ENCODE measurements around the gene PATJ.

Gene PATJ

DNA sequence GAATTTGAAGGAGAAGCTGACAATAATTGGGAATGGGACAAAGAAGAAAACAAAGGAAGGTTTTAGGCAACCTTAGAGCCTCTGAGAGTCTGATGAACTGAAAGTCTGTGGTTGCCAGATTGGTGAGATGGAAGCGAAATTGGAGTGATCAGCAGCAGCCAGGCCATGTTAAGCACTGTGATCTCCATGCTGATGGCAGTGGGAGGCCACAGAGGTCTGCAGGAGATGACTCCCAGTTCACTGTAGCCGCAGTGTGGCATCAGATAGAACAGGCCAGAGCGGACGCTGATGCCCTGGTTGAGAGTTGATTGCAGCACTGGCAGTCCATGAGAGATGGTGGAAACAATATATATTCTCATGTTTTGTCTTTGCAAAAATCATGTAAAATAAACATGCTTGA lies 314.9 kb downstream of the PATJ start:
- no peak for DNase-seq

DNA sequence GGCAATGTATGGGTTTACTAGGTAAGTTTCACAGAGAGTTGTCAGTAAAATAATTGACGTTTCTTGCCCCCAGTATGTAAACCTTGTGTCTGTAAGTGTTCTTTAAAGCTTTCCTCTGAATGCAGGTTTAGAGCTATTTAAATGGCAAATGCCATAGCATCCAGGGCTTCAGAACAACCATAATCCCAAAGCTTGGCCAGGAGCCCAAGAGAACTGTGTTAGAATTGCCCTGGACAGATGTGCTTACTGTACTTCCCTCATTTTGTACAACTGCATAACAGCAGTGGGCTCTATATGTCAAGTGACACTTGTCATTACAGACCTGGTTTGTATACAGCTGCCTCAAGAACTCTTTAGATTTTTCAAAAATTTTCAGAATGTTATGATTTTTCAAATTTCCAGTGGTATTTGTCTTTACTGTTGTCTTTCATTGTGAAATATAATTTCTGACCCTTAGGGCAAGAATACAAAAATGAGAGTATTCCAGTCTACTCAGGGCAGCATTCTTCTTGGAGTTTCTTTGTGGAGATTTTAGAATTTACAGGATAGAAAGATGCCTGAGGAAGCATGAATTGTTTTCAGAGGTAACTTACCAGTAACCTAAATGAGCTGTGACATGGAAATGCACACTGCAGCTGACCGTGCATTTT lies 315.5 kb downstream of the PATJ start:
- no peak for DNase-seq

DNA sequence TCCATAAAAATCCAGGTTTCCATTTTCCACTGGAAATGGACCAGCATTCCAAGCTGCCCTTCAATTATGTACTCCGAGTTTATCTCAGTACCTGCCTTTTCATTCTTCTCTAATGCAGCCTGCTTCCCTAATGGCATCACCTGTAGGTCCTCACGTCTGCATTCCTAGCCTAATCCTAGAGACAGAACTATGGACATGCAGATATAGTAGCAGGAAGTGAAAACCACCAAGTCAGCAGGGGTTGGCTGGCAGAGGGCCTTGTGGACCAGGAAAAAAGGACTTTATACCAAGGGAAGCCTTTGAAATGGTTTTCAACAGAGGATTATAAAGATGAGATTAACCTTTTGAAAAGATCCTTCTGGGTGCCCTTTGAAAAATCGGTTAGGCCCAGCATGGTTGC lies 316.7 kb downstream of the PATJ start:
- DNase-seq: no peak

DNA sequence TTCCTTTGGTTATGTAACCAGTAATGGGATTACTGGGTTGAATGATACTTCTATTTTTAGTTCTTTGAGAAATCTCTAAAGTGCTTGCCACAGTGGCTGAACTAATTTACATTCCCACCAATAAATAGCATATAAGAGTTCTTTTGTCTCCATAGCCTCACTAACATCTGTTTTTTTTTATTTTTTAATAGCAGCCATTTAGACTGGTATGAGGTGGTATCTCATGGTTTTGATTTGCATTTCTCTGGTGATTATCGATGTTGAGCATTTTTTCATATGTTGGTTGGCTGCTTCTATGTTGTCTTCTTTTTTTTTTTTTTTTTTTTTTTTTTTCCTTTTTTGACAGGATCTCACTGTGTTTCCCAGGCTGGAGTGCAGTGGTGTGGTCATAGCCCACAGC lies 319.8 kb downstream of the PATJ start:
- no peak for DNase-seq

DNA sequence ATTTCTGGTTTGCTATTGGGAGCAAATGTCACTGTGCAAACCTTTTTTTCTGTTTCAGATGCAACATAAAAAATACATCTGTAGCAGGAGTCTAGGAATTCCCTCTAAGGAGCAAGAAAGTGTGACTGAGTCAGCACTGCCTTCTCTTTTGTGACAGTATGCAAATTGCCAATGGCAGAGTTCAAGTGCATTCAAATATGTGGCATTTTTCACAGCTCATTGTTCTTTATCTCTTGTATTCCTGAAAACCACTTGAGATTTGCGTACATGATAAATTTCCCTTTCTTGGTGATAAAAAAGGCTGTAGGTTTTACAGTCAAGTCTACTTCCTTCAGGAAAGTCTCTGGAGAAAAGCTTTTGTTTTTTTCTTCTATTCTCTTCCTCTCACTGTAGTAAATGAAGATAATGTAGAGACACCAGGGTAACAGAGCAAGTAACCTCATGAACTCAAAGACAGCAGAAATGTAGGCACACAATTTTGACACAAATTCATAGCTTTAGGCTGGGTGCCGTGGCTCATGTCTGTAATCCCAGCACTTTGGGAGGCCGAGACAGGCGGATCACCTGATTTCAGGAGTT lies 322.6 kb downstream of the PATJ start:
- no peak for DNase-seq

DNA sequence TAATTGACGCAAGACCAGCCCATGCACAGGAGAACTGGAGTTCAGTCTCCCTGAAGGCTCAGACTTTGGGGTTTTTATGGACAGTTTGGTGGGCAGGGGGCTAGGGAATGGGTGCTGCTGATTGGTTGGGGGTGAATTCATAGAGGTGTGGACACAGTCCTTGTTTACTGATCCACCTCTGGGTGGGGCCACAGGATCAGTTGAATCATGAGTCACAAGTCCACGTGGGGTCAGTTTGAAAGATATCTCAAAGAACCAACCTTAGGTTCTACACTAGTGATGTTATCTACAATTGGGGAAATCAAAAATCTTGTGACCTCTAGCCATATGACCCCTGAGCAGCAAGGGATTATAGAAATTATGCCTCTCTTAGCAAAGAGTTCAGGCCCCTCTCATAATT lies 324.4 kb downstream of the PATJ start:
- no peak for DNase-seq

DNA sequence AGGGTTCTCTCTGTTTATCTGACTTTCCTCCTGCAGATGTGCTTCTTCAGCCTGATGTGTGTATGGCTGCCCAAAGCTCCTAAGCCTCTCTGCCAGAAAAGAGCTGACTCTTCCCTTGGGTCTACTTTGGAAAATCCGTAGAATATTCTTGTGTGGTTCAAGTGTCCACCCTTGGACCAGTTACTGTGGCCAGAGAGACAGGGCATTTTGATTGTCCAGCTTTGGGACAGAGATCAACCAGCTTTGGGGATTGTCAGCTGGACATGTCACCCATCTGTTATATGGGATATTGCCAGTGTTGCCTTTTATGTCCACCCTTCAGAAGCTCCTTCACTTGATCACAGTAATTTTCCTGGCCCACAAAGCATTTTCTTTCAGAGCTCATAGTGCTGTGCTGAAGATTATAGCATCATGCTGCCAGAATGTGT lies 326.1 kb downstream of the PATJ start:
- DNase-seq: no peak

DNA sequence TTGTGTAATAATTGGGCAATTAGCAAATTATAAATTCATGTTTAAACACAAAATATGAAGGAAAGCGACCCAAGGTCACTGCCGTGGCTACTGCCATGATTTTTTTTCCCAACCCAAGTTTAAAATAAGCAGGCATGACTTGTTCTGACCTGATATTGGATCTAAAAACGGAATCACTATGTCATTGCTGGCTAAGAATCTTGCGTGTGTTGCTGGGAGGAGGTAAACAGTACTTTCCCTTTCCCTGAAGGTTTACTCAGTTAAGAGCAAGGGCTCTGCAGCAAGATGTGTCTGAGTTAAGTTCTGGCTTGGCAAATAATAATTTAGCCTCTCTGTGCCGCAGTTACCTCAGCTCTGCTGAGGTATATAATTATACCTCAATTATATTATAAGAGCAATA lies 326.7 kb downstream of the PATJ start:
- no peak for DNase-seq

DNA sequence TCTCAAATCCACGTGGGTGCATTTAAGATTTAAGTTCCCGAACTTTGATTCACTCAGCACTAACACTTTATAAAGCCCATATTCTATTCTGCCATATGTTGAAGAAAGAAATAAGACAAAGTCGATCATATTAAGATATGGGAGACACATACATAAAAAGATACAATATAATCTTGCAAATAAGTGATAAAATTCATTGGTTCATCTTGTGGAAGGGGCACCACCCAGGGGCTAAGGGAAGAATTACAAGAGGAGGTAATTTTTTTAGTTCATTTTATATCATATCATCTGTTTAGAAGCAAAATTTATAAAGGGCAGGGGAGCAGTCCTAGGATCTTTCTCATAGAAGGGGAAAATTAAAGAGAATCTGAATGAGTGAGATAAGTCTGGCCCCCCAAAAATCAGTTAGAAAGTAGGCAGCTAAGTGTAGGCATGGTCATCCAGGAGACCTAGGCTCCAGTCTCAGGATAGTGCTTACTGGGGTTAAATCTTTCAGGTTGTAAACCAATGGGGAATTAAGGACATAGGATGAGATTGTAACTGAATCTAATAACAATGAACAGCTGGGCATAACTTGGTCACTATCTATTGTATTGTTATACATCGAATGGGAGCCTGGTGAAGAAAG lies 328.2 kb downstream of the PATJ start:
- no peak for DNase-seq

DNA sequence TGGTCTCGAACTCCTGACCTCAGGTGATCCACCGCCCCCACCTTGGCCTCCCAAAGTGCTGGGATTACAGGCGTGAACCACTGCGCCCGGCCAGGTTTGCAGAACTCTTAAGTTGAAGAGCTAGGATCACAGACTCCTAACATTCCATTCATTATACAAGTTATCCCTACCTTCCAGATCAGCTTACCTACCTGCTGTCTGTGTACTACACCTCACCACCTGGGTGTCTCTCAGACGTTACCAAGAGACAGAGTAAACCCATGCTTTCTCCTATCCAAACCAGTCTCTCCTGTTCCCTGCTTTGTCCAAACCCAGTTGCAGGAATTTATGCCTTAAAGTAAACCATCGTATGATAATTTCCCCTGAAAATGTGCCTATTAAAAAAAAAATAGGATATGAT lies 329.4 kb downstream of the PATJ start:
- no peak for DNase-seq

DNA sequence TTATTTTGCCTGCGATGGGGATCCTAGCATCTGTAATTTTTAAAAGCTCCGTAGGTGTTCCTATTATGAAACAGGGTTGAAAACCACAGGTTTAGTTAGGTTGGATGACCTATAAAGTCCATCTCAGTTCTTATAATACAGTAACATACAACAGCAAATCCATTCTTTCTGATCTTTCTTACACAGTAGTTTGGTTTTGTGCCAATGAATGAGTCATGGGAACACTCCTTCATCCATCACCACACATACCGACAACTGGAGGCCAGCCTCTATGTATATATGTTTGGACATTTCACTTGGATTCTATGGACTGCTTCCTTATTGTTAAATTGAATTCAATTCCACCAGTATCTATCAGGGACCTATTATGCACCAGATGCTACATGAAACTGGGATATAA lies 334.0 kb downstream of the PATJ start:
- DNase-seq: no peak

DNA sequence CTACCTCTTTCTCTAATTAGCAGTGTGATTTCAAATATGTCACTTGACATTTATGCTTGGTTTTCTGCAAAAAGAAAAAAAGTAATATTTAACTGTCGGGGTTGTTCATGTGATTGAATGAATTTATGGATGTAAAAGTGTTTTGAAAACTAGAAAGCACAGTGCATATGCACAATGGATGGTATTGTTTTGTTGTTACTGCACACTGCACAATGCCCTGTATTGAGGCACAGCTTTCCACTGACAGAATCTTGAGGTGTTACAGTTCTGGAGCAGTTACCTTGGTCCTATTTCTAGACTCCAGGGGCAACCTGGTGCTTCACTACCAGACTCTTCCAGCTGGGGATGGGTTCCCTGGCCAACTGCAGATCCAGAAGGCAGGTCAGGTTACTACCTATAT lies 335.5 kb downstream of the PATJ start:
- no peak for DNase-seq

DNA sequence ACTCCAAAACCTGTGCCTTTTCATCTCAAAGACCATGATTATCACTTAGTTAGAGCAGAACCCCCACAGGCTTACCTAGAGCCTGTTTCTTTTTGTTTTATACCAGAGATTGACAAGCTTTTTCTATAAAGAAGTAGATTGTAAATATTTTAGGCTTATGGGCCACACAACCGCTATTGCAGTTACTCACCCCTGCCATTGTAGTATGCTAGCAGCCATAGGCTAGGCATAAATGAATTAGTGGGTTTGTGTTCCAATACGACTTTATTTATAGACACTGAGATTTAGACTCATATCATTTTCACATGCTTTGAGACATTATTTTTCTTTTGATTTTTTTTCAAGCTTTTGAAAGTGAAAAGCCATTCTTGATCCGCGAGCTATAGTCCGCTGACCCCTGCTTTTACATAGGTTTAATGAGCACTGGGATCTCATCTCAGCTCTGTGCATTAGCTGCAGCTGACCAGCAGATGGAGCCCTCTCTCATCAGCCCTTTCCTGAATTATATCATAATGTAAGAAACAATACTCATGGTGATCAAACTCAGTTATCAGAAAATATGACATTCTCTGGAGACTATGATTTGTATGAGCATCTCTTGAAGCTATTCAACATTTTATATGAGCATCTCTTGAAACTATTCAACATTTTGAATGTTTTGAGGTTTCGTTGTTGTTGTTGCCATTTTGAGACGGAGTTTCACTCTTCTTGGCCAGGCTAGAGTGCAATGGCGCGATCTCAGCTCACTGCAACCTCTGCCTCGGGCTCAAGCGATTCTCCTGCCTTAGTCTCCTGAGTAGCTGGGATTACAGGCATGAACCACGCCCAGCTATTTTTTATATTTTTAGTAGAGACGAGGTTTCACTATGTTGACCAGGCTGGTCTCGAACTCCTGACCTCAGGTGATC lies 340.4 kb downstream of the PATJ start:
- DNase-seq: no peak

DNA sequence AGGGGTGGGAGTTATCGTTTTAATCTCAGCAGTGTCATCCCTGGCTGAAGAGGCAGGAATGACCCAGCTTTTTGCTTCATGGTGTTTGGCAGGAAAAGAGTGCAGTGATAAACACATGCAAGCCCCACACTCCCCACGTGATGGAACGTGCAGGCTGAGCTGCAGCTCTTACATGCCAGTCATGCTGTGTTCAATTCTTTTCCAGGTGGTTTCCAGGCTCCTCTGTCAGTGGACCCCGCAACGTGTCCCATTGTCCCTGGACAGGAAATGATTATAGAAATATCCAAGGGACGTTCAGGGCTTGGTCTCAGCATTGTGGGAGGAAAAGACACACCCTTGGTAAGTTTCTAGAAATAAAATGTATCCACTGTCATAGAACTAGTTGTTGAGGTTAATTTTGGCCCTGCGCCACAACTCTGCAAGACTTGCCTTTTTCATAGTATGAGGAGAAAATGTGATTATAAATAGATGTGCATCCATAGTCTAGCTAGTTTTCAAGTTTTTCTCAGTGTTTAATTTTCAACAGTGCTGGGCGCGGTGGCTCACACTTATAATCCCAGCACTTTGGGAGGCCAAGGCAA lies 342.1 kb downstream of the PATJ start:
- DNase-seq: no peak

DNA sequence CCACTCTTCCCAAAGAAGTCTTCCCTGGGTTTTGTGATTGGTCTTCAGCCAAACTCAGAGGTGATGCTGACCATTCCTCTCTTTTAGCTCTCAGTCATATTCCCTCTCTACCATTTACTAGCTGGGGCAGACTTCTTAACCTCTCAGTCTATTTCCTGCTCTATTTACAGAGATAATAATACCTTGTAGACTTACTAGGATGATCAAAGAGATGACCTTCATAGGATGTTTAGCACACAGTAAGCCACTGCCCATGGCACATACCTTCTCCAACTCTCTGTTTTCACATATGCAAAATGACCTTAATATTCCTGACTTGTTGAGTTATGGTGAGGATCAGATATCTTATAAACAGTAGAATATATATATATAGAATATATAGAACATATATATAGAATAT lies 346.2 kb downstream of the PATJ start:
- DNase-seq: no peak

DNA sequence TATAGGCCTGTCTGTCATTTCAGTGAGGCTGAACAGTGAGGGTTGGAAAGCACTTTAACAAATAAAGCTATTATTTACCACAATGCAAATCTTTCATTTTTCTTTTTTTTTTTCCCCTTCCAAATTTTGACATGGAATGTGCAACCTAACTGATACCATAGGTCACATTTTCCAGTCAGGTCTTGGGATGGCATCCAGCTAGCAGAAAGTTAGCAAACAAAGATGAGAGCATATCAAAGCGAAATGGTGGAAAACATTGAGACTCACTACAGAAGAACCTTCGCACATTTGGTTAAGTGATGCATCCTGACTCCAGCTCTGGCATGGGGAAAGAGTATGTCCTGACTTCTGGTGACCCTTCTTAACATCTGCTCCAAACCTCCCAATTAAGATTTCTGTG lies 347.3 kb downstream of the PATJ start:
- no peak for DNase-seq

DNA sequence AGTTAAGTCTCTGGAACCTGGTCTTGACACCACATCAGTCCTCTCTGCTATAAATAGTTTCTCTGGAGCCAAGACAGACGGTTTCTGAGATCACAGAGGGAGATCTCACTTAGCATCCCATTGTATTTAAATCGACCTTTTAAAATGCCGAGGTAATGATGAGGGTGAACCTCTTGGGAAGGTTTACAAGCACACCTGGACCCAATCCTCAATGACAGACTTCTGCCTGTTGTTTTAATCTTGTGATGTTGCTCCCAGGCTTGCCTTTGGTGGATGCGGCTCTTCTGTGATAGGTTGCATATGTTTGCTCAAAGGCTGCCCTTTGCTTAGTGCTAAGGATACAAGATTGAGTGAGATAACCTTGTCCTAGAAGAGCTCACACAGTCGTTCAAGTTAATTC lies 347.7 kb downstream of the PATJ start:
- no peak for DNase-seq

DNA sequence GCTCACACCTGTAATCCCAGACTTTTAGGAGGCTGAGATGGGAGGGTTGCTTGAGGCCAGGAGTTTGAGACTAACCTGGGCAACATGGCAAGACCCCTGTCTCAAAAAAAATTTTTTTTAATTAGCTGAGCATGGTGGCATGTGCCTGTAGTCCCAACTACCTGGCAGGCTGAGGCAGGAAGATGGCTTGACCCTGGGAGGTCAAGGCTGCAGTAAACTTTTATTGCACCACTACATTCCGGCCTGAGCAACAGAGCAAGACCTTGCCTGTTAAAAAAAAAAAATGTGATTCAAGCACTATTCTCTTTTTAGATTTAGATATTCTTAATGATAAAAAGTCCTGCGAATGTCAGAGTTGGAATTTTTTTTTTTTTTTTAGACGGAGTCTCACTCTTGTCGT lies 349.8 kb downstream of the PATJ start:
- DNase-seq: no peak

DNA sequence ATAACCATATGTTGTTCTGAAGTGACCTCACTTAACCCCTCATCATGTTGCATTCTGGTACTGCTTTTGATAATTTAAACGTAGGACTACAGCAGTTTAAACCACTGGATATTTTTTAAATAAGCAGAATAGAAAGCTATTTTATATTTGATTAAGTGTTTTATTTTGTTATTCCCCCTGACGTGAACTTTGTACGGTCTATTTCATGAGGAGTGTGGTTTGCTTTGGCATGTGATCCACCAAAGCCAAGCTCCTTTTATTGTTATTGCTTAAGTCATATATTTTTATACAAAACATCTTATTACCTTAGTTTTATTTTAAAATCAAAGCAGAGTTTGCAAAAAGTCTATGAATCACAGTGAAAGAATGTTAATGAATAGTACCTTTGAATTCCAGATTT lies 351.0 kb downstream of the PATJ start:
- no peak for DNase-seq

DNA sequence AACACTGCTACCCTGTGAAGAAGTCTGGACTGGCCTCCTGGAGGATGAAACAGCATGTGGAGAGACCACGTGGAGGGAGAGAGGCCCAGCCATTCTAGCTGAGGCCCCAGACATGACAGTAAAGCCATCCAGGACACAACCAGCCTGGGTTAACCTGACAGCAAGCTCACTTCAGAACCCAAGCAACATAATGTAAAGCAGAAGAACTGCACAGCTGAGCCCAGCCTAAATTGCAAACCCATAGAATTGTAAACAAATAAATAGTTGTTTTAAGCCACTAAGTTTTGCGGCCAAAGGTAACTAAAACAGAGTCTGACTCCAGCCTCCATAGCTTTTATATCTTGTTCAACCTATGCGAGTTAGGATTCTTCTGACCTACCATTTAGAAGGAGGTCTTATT lies 355.2 kb downstream of the PATJ start:
- no peak for DNase-seq

DNA sequence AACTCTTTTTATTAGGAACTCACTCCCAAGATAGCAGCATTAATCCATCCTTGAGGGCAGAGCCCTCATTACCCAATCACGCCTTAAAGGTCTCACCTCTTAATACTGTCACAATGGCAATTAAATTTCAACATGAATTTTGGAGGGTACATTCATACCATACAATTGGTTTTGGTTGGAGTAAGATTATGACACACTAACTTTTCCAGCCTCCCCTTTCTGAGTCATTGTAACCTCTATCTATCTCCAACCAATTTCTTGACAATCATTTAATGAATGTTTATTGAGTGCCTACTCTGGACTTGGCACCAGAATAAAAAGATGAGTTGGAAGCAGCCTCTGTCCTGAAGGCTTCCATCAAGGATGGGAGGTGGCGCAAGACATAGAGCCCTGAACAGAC lies 358.2 kb downstream of the PATJ start:
- DNase-seq: no peak

DNA sequence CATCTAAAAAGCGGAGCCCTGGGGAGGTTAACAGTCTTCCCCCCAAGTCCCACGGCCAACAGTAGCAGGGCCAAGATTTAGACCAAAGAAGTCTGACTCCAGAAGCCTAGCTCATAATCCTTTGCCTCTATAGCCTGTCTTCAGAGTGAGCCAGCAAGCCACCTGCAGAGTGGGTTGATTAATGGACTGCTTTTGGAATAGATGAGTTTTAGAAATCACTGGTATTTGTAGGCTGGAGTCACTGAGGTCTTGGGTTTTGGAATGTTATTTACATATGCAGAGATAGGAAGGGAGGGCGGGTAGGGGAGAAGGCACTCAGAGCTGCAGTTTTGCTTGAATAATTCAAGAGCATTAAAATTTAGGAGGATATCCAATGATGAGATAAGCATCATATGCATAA lies 361.6 kb downstream of the PATJ start:
- no peak for DNase-seq

DNA sequence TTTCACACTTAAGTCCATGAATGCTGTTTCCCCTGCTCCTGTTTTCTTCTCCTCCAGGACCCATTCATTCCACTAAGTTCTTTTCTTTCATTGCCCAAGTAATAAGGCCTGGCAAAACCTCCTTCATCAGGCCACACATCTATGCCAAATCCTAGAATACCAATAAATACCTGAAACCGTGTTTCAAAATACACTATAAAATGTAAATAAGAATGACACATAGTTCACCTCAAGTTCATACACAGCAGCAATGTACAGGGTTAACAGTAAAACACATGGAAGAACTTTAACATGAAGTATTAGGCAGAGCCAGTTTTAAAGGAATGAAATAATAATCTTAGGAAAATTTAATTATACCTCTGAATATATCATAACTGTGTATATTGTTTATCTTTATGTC lies 365.6 kb downstream of the PATJ start:
- DNase-seq: no peak

All from CD4-positive, alpha-beta T cell treated with Interferon gamma for 1 hour (primary cell).